AG04450 (cell line): ENCODE results near the gene TMEM156. TPM values are rescaled to one million over a fixed set of nuclear protein-coding genes. Genes with fewer than 3 reads are reported as not detected.
"Not testable (repeated sequence)": the region's sequence is repeated elsewhere in the genome, so short reads cannot be mapped to it uniquely, and the experiment has no call there.

Source experiments
- CTCF ChIA-PET: fragments of 300-600, 350-600 bp; formaldehyde crosslinking; extraction: SDS; loops from one replicate; lab custom pipeline; 2022; ENCODE audit warnings: antibody characterized with exemption, inconsistent platforms; lab: Charles Lee
- POLR2A ChIA-PET: fragments of 350-600 bp; formaldehyde crosslinking; extraction: SDS; loops from one replicate; lab custom pipeline; 2021; ENCODE audit warnings: antibody characterized with exemption, inconsistent platforms; lab: Yijun Ruan, JAX
- DNase-seq: peaks from one replicate; pipeline ENCODE4 v3.0.0-alpha.2; 2011; ENCODE audit warnings: low read depth, low spot score
- H3K27ac ChIP-seq: one replicate; pipeline ENCODE4 v1.5.1; 2012; ENCODE audit warnings: low read depth, low read length, control low read depth
- H3K27me3 ChIP-seq: one replicate; pipeline ENCODE4 v1.6.0; 2012; ENCODE audit warnings: low read length; ENCODE audit not compliant: control insufficient read depth, insufficient read depth
- H3K4me3 ChIP-seq: 2 replicates; pipeline ENCODE4 v1.5.1; 2011; ENCODE audit warnings: mild to moderate bottlenecking, low read depth, low read length, control low read depth
- H3K9me3 ChIP-seq: 2 replicates; pipeline ENCODE4 v1.5.1; 2012; ENCODE audit warnings: low read length; ENCODE audit not compliant: control insufficient read depth, insufficient read depth
- polyA plus RNA-seq: library from polyadenylated mRNA; depleted of rRNA; stranded (reverse); fragments of >200 nt; gene quantifications from 2 replicates; pipeline ENCODE4 v1.2.3, GENCODE V29; 2011
- TF ChIP-seq, protein P1 (sequence below): IDR thresholded peaks from 2 replicates; pipeline ENCODE4 v1.5.1; 2011; ENCODE audit warnings: low read depth, low read length, control low read depth, inconsistent platforms

TMEM156 gene
- polyA plus RNA-seq, 1 experiment = 2.3 TPM

DNA sequence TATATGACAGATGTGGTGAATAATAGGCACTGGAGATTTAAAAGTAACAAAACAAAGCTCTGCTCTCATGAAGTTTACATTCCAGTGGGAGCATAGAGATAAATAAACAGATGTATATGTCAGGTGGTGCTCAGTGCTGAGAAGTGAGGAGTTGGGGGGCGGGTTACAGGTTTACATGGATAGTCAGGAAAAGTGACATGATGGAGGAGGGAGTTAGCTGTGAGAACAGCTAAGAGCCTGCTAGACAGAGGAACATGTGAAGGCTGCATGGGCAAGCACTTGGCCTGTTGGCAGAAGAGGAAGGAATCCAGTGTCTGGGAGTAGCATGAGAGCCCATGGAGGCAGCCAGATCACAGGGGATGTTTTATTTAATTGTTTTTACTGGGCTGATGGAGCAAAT lies 10.2 kb upstream of the TMEM156 start:
- Histone ChIP-seq H3K27me3 (no peaks in the 10 kb centered on the region), H3K9me3 (0 out of 2 replicates have a peak, but pooled peaks cover 3% of the 10 kb centered on the region), H3K27ac (peak overlapping the region; percentile 79), H3K4me3 (no peak overlapping the region)
- ChIA-PET POLR2A (interaction anchor here (1.1 to 3.2 kb wide), 2 partner anchors 21 to 93 kb away, joined by 4 to 32 read pairs; no protein-coding TSS in a partner anchor), CTCF (no interaction called here)
- TF ChIP-seq, protein P1, sequence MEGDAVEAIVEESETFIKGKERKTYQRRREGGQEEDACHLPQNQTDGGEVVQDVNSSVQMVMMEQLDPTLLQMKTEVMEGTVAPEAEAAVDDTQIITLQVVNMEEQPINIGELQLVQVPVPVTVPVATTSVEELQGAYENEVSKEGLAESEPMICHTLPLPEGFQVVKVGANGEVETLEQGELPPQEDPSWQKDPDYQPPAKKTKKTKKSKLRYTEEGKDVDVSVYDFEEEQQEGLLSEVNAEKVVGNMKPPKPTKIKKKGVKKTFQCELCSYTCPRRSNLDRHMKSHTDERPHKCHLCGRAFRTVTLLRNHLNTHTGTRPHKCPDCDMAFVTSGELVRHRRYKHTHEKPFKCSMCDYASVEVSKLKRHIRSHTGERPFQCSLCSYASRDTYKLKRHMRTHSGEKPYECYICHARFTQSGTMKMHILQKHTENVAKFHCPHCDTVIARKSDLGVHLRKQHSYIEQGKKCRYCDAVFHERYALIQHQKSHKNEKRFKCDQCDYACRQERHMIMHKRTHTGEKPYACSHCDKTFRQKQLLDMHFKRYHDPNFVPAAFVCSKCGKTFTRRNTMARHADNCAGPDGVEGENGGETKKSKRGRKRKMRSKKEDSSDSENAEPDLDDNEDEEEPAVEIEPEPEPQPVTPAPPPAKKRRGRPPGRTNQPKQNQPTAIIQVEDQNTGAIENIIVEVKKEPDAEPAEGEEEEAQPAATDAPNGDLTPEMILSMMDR = no peak
- DNase-seq = no peak

DNA sequence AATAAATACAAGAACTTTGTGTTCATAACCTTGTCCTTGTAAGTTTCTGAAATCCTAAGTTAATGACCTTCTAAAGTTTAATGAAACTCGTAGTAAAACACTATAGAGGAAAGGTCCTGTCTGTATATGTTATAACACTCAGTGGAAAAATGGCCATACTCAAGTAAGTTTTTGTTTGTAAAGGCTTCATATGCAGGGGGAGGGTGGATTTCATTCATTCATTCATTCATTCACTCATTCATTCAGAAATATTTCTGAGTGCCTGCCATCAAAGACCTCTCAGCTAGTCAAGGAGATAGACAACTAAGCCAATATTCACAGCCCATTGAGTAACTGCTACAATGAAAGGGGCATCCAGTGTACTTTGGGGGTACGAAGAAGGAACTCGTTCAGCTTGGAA lies 6.9 kb upstream of the TMEM156 start:
- ChIA-PET CTCF (no interaction called here), POLR2A (no interaction called here)
- Histone ChIP-seq H3K27ac (no peak overlapping the region), H3K9me3 (no peaks in the 10 kb centered on the region), H3K27me3 (no peaks in the 10 kb centered on the region), H3K4me3 (no peak overlapping the region)
- DNase-seq = no peak
- TF ChIP-seq, protein P1 = no peak

DNA sequence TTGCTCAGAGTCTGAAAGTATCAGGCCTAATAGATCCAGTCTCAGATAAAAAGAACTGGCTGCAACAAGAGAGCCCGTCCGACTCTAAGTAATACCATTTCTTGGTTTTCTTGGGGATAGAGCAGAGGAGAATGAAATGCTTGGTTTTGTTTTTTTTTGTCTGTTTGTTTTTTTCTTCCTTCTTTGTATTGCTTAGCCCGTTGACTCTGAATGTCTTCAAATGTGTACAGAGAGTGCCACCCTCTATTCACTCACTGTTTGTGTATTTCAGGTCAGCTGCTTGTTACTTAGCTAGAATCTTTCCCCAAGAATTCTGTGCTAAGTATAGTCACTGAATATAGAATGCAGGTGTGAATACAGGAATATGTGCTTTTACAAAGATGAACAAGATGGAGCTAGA lies 5.7 kb upstream of the TMEM156 start:
- ChIA-PET CTCF (interaction anchor here (0.7 kb wide), 1 partner anchor 256 kb away, joined by 3 read pairs; no protein-coding TSS in a partner anchor), POLR2A (no interaction called here)
- TF ChIP-seq, protein P1 = no peak
- Histone ChIP-seq H3K9me3 (no peaks in the 10 kb centered on the region), H3K27ac (no peak overlapping the region), H3K4me3 (no peak overlapping the region), H3K27me3 (no peaks in the 10 kb centered on the region)
- DNase-seq = no peak

DNA sequence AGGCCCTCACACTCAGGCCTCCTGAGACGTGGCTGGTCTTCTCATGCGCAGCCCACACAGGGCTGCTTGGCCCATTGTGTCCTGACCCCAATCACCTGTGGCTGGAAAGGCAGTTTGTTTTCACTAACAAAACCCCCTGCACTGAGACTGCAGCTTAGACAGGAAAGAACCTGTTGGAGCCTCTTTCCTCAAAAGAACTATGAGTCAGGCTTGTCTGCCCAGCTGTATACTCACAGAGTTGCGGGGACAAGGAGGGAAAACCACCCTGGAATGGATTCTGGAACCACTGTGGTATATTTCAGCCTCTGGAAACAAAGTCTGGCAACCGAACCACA lies 5.2 kb upstream of the TMEM156 start:
- TF ChIP-seq, protein P1 = no peak
- POLR2A ChIA-PET = interaction anchor here (0.6 kb wide), 1 partner anchor 1638 kb away, joined by 3 read pairs; no protein-coding TSS in a partner anchor
- Histone ChIP-seq H3K9me3 (no peaks in the 10 kb centered on the region), H3K27me3 (no peaks in the 10 kb centered on the region), H3K4me3 (no peak overlapping the region), H3K27ac (peak overlapping the region; percentile 68)
- no peak for DNase-seq
- CTCF ChIA-PET = no interaction called here

DNA sequence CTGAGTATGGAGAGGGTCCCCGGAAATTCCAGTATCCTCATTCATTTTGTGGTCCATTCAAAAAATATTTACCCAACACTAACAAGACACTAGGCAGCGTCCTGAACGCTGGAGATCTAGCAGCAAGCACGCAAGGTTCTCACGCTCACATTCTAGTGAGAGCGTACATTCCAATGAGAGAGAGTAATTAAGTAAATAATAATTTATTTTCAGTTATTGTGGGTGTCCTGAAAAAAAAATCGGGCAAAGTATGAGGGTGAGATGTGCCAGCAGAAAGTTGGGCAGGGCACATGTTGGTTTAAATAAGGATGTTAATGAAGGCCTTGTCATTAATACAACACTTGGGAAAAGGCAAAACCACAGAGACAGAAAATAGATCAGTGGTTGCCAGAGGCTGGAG lies 4.0 kb upstream of the TMEM156 start:
- Histone ChIP-seq H3K9me3 (no peaks in the 10 kb centered on the region), H3K4me3 (no peak overlapping the region), H3K27me3 (no peaks in the 10 kb centered on the region), H3K27ac (no peak overlapping the region)
- ChIA-PET CTCF (no interaction called here), POLR2A (no interaction called here)
- no peak for DNase-seq
- TF ChIP-seq, protein P1 = no peak

DNA sequence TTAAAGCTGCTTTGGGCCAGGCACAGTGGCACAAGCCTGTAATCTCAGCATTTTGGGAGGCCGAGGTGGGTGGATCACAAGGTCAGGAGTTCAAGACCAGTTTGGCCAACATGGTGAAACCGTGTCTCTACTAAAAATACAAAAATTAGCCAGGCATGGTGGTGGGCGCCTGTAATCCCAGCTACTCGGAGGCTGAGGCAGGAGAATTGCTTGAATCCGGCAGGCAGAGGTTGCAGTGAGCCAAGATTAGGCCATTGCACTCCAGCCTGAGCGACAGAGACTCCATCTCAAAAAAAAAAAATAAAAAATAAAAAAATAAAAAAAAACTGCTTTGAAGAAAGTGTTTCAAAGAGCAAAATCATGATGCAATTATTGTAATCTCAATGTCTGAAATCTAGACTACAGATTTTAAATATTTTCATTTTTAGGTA lies 604 bp downstream of the TMEM156 start:
- POLR2A ChIA-PET, DNase-seq, H3K27me3 ChIP-seq, H3K4me3 ChIP-seq, H3K9me3 ChIP-seq, H3K27ac ChIP-seq: not testable (repeated sequence)
- CTCF ChIA-PET = interaction anchor here (0.7 kb wide), 1 partner anchor 1152 kb away, joined by 5 read pairs; no protein-coding TSS in a partner anchor
